Adrenal gland (tissue), 5 donors: ENCODE data around the gene C1QTNF7.

Experiments used
- CTCF ChIP-seq, 6 experiments: fragments of 450-650 bp in 4 of 6; fragments of 200-600 bp in 2 of 6; sonication (generic) in 1 of 6; IDR thresholded peaks; 1 replicate in 5 of 6; 2 replicates in 1 of 6; pipeline versions ENCODE4 v1.5.1 to v1.8.0; 2016 to 2021; ENCODE audit warnings: antibody characterized with exemption in 6 of 6, mild to moderate bottlenecking in 2 of 6, moderate library complexity in 1 of 6
- POLR2A ChIP-seq, 2 donors: fragments of 450-650 bp; IDR thresholded peaks; one replicate each; pipeline ENCODE4 v1.6.1; 2017; ENCODE audit warnings: antibody characterized with exemption in 2 of 2, mild to moderate bottlenecking in 2 of 2, moderate library complexity in 1 of 2
- donor health status: DM: no; HTN: no; CAD: no.

GRCh38 chr4:15476396-15476795 lies 48.6 kb downstream of the C1QTNF7 start:
- no peak for TF ChIP-seq CTCF (IDR thresholded peaks at IDR 0.05)
- TF ChIP-seq POLR2A (IDR thresholded peaks at IDR 0.05), result no peak
